ENCODE data around the gene ATP11A.

DNA sequence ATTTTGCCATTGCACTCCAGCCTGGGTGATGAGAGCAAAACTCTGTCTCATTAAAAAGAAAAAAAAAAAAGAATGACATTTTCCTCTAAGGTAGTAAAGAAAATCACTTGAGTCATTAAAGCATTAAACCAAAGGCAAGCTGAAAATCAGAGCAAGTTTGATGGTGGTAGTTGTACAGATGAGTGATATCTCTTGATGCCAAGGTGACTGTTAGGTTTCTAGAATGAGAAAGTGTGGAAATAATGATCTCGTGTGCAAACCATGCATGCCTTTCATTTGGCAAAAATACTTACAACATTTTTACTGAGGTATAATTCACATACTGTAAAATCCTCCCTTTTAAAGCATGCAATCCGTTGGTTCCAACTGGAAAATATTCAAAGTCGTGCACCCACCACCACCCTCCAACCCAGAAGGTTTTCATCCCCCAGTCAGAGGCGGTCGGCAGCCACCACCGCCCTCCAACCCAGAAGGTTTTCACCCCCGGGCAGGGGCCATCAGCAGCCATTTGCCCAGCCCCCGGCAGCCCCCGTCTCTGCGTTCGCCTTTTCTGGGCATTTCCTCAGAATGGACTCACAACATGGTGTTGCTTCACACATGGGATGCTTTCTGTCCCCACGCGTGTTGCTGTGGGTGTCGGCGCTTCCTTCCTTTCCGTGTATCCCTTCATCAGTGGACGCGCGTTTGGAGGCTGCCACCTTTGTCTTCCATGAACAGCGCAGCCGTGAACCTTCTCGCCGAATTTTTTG is 90.2 kb downstream of the ATP11A start:
- TF ChIP-seq, protein P1, sequence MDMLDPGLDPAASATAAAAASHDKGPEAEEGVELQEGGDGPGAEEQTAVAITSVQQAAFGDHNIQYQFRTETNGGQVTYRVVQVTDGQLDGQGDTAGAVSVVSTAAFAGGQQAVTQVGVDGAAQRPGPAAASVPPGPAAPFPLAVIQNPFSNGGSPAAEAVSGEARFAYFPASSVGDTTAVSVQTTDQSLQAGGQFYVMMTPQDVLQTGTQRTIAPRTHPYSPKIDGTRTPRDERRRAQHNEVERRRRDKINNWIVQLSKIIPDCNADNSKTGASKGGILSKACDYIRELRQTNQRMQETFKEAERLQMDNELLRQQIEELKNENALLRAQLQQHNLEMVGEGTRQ (IDR thresholded peaks at IDR 0.05; ENCODE audit: borderline replicate concordance, low read depth, low read length) = no peak
- TF ChIP-seq CHD1 (IDR thresholded peaks at IDR 0.05; ENCODE audit: low read depth, low read length) = no peak
- TF ChIP-seq ZNF24 (IDR thresholded peaks at IDR 0.05) = no peak

Data from GM12878 (cell line).